Right lobe of liver (tissue), 4 donors: ENCODE data around the gene ZNF117.
"Not testable (repeated sequence)": the region's sequence is repeated elsewhere in the genome, so short reads cannot be mapped to it uniquely, and the experiment has no call there.

Experiments
- CTCF ChIP-seq, 4 donors: fragments of 200-600 bp in 3 of 4; fragments of 450-650 bp in 1 of 4; IDR thresholded peaks; one replicate each; pipeline versions ENCODE4 v1.5.1 to v1.8.0; 2016 to 2022; ENCODE audit warnings: antibody characterized with exemption in 4 of 4, mild to moderate bottlenecking in 2 of 4
- POLR2A ChIP-seq: fragments of 450-650 bp; IDR thresholded peaks from one replicate; pipeline ENCODE4 v1.6.1; 2017; ENCODE audit warnings: antibody characterized with exemption, mild to moderate bottlenecking
- donor health status: DM: no; HTN: no; CAD: no.
- donor health status: DM: no; HTN: no; CAD: no.
- donor health status: DM: no; HTN: yes; CAD: no.

DNA sequence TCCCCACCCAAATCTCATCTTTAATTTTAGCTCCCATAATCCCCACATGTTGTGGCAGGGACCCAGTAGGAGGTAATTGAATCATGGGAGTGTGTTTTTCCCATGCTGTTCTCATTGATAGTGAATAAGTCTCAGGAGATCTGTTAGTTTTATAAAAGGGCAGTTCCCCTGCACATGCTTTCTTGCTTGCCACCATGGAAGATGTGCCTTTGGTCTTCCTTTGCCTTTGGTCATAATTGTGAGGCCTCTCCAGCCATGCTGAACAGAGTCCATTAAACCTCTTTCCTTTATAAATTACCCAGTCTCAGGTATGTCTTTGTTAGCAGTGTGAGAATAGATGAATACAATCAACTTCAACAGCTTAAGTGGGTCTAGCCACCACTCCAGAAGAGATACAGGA, 34.2 kb upstream of the ZNF117 start:
- TF ChIP-seq CTCF (IDR thresholded peaks at IDR 0.05); POLR2A: not testable (repeated sequence)
